Loucy (cell line): ENCODE data around the gene TUT4.

Source experiments
- H2AFZ ChIP-seq: fragments of 200-600 bp; sonication (generic); 2 replicates; pipeline ENCODE4 v1.6.0; 2016; ENCODE audit warnings: antibody characterized with exemption, mild to moderate bottlenecking, low read length, moderate library complexity
- H3F3A ChIP-seq: fragments of 200-600 bp; 2 replicates; pipeline ENCODE4 v1.6.0; 2016; ENCODE audit warnings: antibody characterized with exemption, low read depth, mild to moderate bottlenecking
- H3K27me3 ChIP-seq: fragments of 200-600 bp; sonication (generic); 2 replicates; pipeline ENCODE4 v1.6.1; 2014; ENCODE audit warnings: low read length, mild to moderate bottlenecking; ENCODE audit not compliant: insufficient read depth, poor library complexity, severe bottlenecking
- H3K36me3 ChIP-seq: fragments of 200-600 bp; sonication (generic); 2 replicates; pipeline ENCODE4 v1.6.1; 2016; ENCODE audit warnings: low read length; ENCODE audit not compliant: insufficient read depth
- H3K4me1 ChIP-seq: fragments of 200-600 bp; sonication (generic); 2 replicates; pipeline ENCODE4 v1.5.1; 2014; ENCODE audit warnings: low read length, mild to moderate bottlenecking; ENCODE audit not compliant: insufficient read depth, poor library complexity, severe bottlenecking
- H3K4me2 ChIP-seq: fragments of 200-600 bp; sonication (generic); 2 replicates; pipeline ENCODE4 v1.6.0; 2014; ENCODE audit warnings: antibody characterized with exemption, low read length, low read depth, mild to moderate bottlenecking; ENCODE audit not compliant: poor library complexity, severe bottlenecking
- H3K4me3 ChIP-seq: fragments of 200-600 bp; sonication (generic); 2 replicates; pipeline ENCODE4 v1.5.1; 2014; ENCODE audit warnings: low read length, mild to moderate bottlenecking, mixed read lengths; ENCODE audit not compliant: poor library complexity, severe bottlenecking
- H3K79me2 ChIP-seq: fragments of 200-600 bp; sonication (generic); 2 replicates; pipeline ENCODE4 v1.6.1; 2014; ENCODE audit warnings: low read length; ENCODE audit not compliant: insufficient read depth
- H3K9ac ChIP-seq: fragments of 200-600 bp; sonication (generic); 2 replicates; pipeline ENCODE4 v1.6.0; 2014; ENCODE audit warnings: mild to moderate bottlenecking, low read depth, low read length, moderate library complexity; ENCODE audit not compliant: poor library complexity, severe bottlenecking
- H3K9me2 ChIP-seq: fragments of 200-600 bp; sonication (generic); replicated peaks from 2 replicates; pipeline ENCODE4 v1.6.1; 2016; ENCODE audit warnings: low read depth, low read length, mixed read lengths
- H3K9me3 ChIP-seq: fragments of 200-600 bp; sonication (generic); 2 replicates; pipeline ENCODE4 v1.6.1; 2014; ENCODE audit warnings: mild to moderate bottlenecking, antibody characterized with exemption, low read length, low read depth; ENCODE audit not compliant: insufficient read depth
- H4K20me1 ChIP-seq: fragments of 200-600 bp; sonication (generic); 2 replicates; pipeline ENCODE4 v1.6.0; 2014; ENCODE audit warnings: antibody characterized with exemption, low read length, mild to moderate bottlenecking; ENCODE audit not compliant: insufficient read depth, poor library complexity, severe bottlenecking
- CTCF ChIP-seq: fragments of 200-600 bp; sonication (generic); conservative IDR thresholded peaks from 2 replicates; pipeline ENCODE4 v1.5.1; 2014; ENCODE audit warnings: mild to moderate bottlenecking, antibody characterized with exemption, low read length
- EZH2phosphoT487 ChIP-seq: fragments of 200-600 bp; IDR thresholded peaks from 2 replicates; pipeline ENCODE4 v1.6.1; 2018; ENCODE audit warnings: antibody characterized with exemption, mild to moderate bottlenecking, moderate library complexity, borderline replicate concordance

TUT4 gene

GRCh38 chr1:52404116-52404974 is 148.5 kb downstream of the TUT4 start, which contains the start of the genes ORC1 and PRPF38A:
Gene ORC1, minus strand, starts transcription at chr1:52404423. Its CDS starts 2,200 bp downstream, at chr1:52402223.
Gene PRPF38A, plus strand, starts transcription at chr1:52404602. Its CDS starts 148 bp downstream, at chr1:52404750.
- peaks cover 49% of the 10 kb centered on the region for H3K4me1 ChIP-seq
- H3K9me2 ChIP-seq = no peaks in the 10 kb centered on the region
- peaks cover 92% of the 10 kb centered on the region for H3K79me2 ChIP-seq
- H3K4me2 ChIP-seq = peak within 1 kb of the TSS; percentile 90
- H3K36me3 ChIP-seq = peaks cover 29% of the 10 kb centered on the region; the same call in 1 of the 2 replicates
- no peaks in the 10 kb centered on the region for H3K9me3 ChIP-seq
- peaks cover 40% of the 10 kb centered on the region for H4K20me1 ChIP-seq
- peak within 1 kb of the TSS; percentile 89 for H3K9ac ChIP-seq
- no peak for TF ChIP-seq EZH2phosphoT487
- TF ChIP-seq CTCF = peak; percentile 82
- no peaks in the 10 kb centered on the region for H3K27me3 ChIP-seq
- peak within 1 kb of the TSS; percentile 86 for H3K4me3 ChIP-seq
- peak within 1 kb of the TSS; percentile 89 for H2AFZ ChIP-seq
- H3F3A ChIP-seq = no peaks in the 10 kb centered on the region

- Histone ChIP-seq H3K4me2 (peak overlapping the region; percentile 73), H3K36me3 (peaks cover 22% of the 10 kb centered on the region; the same call in 1 of the 2 replicates), H2AFZ (peak overlapping the region; percentile 89)
Measured at GRCh38 chr1:52403566-52404115, 149.3 kb downstream of the TUT4 start.

GRCh38 chr1:52402860-52403240 is 150.0 kb downstream of the TUT4 start:
- H3K36me3 ChIP-seq = peaks cover 18% of the 10 kb centered on the region; the same call in 1 of the 2 replicates
- H2AFZ ChIP-seq = no peak overlapping the region
- peaks cover 40% of the 10 kb centered on the region for H4K20me1 ChIP-seq
- H3K9me3 ChIP-seq = no peaks in the 10 kb centered on the region
- H3K9ac ChIP-seq = peak overlapping the region; percentile 89
- peak overlapping the region; percentile 73 for H3K4me2 ChIP-seq
- H3K4me3 ChIP-seq = peak overlapping the region; percentile 86
- H3K4me1 ChIP-seq = peaks cover 49% of the 10 kb centered on the region
- H3K79me2 ChIP-seq = peaks cover 84% of the 10 kb centered on the region
- H3K9me2 ChIP-seq = no peaks in the 10 kb centered on the region
- no peaks in the 10 kb centered on the region for H3K27me3 ChIP-seq
- H3F3A ChIP-seq = no peaks in the 10 kb centered on the region
- TF ChIP-seq EZH2phosphoT487 (no peak), CTCF (no peak)

More at GRCh38 chr1:52403566-52404115, 149.3 kb downstream of the TUT4 start:
- Histone ChIP-seq H3K4me3 (peak overlapping the region; percentile 86), H3K9ac (peak overlapping the region; percentile 89), H3F3A (no peaks in the 10 kb centered on the region), H3K9me3 (no peaks in the 10 kb centered on the region), H3K27me3 (no peaks in the 10 kb centered on the region), H4K20me1 (peaks cover 40% of the 10 kb centered on the region), H3K4me1 (peaks cover 49% of the 10 kb centered on the region), H3K9me2 (no peaks in the 10 kb centered on the region), H3K79me2 (peaks cover 90% of the 10 kb centered on the region)
- TF ChIP-seq CTCF (no peak), EZH2phosphoT487 (no peak)
